GM18868 (cell line): ENCODE measurements around the gene SPINT1.

Source experiments
- ATAC-seq: cut with Tn5 transposase; IDR thresholded peaks from one replicate; pipeline ENCODE4 v1.9.1; 2021; ENCODE audit warnings: mild to moderate bottlenecking, moderate library complexity; ENCODE audit not compliant: unreplicated experiment

SPINT1 gene, protein sequence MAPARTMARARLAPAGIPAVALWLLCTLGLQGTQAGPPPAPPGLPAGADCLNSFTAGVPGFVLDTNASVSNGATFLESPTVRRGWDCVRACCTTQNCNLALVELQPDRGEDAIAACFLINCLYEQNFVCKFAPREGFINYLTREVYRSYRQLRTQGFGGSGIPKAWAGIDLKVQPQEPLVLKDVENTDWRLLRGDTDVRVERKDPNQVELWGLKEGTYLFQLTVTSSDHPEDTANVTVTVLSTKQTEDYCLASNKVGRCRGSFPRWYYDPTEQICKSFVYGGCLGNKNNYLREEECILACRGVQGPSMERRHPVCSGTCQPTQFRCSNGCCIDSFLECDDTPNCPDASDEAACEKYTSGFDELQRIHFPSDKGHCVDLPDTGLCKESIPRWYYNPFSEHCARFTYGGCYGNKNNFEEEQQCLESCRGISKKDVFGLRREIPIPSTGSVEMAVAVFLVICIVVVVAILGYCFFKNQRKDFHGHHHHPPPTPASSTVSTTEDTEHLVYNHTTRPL

DNA sequence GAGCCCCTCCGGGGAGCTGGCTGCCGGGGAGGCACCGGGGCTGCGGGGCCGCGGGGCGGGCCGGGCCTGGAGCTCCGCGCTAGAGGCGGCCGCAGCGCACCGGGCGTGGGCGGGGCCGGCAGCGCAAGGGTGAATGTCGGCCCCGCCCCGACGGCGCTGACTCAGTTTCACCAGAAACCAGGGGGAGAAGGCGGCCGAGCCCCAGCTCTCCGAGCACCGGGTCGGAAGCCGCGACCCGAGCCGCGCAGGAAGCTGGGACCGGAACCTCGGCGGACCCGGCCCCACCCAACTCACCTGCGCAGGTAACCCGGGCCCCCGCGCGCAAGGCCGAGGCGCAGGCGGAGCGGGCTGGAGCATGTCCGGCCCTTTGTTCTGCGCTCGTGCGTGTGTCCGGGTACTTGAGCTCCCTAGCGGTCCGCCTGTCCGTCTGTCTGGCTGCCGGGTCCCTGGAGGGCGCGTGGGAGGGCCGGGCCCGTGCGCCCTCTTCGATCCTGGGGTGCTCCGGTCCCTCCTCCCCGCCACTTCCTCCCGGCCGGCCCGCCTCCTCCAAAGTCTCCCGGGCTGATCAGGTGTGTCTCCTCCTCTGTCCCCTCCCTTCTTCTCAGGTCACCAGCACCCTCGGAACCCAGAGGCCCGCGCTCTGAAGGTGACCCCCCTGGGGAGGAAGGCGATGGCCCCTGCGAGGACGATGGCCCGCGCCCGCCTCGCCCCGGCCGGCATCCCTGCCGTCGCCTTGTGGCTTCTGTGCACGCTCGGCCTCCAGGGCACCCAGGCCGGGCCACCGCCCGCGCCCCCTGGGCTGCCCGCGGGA, at the start of gene SPINT1:
Gene SPINT1 (plus strand): TSS at position 164 of the 811 bp plus-strand sequence. CDS start 507 bp downstream, at position 671.
- no peak for ATAC-seq

DNA sequence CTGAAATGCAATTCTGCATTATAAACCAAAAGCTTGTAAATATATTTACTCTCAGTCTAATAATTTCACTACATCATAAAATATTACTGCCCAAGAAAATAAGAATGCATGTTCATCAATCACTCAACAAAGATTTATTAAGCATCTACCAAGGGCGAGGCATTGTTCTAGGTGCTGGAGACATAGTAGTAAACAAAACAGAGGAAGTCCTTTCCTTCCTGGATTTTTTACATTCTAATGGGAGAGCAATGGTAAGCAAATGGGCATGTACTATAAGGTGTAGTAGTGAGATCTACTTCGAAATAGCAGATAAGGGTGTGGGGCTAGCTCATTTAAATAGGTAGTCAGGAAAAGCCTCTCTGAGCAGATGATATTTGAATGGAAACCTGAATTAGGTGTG, 47.8 kb upstream of the SPINT1 start:
- no peak for ATAC-seq

DNA sequence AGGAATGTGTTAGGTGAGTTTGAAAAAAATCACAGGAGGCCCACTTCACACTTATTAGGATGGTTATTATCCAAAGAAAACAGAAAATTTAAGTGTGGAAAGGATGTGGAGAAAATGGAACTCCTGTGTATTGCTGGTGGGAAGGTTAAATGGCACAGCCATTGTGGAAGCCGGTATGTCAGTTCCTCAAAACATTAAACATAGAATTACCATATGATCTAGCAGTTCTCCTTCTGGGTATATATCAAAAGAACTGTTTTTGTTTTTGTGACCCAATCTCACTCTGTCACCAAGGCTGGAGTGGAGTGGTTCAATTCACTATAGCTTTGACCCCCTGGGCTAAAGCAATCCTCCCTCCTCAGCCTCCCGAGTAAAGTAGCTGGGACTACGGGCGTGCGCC, 47.3 kb upstream of the SPINT1 start:
- ATAC-seq: no peak

DNA sequence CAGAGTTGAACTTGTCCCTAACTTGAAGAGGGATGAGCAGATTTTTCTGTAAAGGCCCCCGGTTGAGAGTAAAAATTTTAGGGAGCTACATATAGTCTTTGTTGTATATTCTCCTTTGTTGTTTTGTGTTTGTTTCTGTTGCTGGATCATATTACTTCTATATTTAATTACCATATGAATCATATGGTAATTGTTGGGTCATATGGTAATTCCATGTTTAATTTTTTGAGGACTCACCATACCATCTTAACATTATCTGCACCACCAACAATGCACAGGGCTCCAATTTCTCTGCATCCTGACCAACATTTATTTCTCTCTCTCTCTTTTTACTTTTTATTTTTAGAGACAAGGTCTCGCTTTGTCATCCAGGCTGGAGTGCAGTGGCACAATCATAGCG, 44.3 kb upstream of the SPINT1 start:
- no peak for ATAC-seq

DNA sequence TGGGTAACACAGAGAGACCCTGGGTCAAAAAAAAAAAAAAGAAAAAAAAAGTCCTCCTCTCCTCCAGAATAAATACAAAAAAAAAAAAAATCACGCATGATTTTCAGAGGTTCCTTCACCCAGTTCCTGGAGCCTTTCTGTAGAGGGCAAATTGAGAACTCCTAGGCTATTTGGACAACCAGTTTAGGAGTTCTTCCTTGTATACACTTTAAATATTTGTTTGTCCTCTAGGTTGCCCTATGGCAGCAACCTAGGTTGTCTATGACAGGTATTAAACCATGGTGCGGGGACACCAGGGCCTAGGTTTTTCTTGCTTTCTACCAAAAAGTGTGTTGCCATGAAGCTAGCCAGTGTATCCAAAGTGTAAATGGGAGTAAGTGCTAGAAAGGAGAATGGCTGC, 40.8 kb upstream of the SPINT1 start:
- no peak for ATAC-seq

DNA sequence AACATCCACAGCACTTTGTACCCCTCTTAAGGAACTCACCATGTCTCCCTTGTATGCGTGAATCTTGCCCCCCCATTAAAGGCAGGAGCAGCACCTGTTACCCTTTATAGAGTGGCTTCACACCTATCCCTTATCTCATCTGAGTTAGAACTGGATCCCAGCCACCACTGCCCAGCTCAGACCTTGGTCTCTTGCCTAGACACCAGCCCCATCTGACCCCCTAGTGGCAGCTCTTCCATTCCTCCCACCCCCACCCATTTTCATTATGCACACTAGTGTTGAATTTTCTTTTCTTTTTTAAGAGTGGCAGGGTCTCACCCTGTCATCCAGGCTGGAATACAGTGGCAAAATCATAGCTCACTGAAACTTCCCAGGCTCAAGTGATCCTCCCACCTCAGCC, 40.2 kb upstream of the SPINT1 start:
- no peak for ATAC-seq

DNA sequence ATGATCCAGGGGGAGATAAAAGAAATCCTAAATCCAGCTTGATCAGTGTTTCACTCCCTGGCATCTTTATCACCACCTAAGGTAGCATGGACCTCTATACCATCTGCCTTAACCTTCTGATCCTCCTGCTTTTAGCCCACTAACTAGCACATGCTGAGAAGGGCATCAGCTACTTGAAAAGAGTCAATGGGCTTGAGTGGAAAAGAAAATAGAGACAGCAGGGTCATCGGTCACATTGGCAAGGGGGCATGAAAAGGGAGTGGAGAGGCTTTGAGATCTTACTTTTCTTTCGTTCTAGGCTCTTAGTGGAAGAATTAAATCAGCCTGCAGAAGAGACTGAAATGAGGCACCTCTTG, 37.2 kb upstream of the SPINT1 start:
- ATAC-seq: no peak

DNA sequence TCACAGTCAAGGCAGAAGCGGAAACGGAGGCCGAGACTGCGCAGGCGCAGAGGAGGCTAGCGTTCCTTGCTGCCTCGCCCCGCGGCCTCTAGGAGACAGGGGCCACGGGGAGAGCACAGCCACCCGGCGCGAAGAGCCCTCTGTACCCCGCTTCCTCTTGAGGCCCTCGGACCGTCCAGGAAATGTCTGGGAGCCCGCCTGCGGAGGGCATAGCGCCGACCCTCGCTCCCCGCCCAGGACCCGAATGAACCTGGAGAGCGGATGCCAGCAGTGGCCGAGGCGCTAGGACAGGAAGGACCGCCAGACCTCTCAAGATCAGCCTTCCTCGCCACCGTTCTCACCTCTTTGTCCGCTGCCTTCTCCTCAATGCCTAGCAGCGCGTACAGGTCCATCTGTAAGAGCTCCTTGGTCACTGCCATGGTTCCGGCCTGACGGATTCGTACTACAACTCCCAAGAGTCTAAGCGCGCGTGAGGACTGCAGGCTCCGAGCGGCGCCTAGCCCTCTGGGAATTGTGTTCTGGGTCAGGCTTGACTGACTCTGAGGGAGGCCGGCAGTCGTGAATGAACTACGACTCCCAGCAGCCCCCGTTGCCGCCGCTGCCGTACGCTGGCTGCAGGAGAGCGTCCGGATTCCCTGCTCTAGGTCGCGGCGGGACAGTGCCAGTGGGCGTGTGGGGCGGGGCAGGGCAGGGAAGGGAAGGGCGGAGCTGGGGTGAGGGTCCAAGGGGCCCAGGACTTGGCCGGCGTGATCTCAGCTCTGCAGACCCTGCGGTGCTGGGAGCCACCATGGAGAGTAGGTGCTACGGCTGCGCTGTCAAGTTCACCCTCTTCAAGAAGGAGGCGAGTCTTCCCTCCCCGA, 36.6 kb upstream of the SPINT1 start, which contains the start of the genes DNAJC17 and ZFYVE19:
Gene DNAJC17 (minus strand): TSS at position 446 of the 860 bp plus-strand sequence. CDS start 27 bp downstream, at position 419.
Gene ZFYVE19 (plus strand): TSS at position 62 of the 860 bp plus-strand sequence. CDS start 501 bp downstream, at position 563.
- peak; percentile 92 for ATAC-seq

DNA sequence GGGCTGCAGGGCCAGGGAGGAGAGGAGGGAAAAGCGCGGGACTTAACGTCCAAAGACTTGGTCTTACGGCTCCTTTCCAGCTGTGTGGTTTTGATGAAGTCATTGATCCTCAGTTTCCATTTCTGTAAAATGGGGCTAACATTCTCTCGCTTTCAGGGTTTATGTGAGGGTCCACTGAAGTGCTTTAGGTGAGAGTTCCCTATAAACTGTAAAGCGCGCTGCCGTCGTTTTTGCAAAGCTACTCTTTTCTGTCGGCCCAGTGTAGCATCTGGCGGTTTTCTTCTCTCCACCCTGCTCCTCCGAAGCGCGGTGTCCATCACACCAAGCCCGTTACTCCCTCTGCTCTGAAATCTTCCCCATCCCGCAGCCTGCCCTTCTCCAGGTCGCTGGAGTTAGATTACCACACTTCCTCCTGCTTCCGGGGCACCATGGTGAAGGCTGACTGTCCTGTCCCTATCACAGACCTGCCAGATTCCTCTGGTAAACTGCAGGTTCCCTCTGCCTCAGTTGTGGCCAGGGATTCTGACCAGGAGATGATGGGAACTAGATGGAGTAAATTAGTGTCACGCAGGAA, 35.9 kb upstream of the SPINT1 start:
- ATAC-seq: no peak

DNA sequence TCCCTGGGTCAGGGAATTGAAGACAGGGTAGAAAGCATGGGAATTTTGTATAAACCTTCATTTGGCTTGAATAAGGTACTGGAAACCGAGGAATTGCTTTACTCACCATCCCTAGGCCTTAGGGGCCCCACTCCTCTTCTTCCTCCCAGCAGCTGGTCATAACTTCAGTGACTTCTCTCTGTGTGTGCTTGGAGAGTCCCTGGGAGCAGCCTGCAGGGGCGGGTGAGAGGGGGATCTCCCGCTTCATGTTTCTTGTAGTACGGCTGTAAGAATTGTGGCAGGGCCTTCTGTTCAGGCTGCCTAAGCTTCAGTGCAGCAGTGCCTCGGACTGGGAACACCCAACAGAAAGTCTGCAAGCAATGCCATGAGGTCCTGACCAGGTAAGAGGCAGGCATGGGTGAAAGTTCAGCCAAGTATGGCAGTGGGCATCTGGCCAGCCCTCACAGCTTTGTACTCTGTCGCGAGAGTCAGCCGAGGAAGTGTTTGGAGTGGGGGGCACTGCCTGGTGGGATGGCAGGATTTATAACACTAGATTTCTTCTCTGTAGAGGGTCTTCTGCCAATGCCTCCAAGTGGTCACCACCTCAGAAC, 34.9 kb upstream of the SPINT1 start:
- no peak for ATAC-seq

DNA sequence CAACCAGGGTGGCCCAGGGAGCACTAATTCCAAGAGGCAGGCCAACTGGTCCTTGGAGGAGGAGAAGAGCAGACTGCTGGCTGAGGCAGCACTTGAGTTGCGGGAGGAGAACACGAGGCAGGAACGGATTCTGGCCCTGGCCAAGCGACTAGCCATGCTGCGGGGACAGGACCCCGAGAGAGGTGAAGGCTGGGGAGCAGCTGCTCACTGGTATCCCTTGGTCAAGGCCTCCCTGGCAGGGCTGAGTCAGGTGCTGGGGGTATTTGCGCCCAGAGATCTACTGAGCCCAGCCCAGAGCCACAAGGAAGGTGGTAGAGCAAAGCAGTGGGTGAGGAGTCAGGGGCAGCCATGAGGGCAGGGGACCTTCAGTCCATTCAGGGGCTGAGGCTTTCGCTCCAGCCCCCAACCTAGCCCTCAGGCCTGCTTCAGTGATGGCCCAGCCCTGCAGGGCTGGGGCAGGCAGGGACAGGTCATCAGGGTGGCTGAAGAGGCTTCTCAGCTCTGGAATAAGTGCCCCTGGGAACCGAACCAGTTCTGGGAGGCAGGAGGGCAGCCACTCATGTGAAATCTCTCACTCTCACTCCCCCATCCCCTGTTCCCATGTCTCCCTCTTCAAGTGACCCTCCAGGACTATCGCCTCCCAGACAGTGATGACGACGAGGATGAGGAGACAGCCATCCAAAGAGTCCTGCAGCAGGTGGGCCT, 31.0 kb upstream of the SPINT1 start:
- no peak for ATAC-seq

DNA sequence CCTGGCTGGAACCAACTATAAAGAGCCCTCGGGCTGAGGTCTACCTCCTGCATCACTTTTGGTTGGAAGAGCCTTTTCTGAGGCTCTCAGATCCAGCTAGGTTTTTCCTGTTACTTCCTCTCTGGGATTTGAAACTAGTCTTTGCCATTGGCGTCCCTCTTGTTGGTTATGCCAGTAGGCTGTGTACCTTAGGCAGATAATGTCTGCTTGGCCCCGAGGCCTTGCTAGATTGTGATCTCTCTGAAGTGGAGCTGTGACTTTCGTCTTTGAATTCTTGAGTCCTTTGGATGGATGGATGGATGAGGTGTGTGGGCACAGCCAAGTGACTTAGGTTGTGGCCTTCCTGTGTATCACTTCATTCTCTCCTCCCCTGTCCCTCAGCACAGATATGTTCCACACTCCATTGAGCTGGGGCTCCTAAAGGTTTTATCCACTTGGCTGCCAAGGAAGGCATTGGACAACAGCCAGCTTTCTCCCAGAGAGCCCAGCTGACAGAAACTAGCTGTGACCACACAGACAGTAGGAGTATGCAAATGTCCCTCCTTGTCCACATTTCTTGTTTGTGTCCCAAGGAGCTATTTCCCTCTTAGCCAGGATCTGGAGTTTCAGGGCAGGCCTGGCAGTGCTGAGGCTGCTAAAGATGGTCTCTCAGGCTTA, 28.7 kb upstream of the SPINT1 start:
- no peak for ATAC-seq

DNA sequence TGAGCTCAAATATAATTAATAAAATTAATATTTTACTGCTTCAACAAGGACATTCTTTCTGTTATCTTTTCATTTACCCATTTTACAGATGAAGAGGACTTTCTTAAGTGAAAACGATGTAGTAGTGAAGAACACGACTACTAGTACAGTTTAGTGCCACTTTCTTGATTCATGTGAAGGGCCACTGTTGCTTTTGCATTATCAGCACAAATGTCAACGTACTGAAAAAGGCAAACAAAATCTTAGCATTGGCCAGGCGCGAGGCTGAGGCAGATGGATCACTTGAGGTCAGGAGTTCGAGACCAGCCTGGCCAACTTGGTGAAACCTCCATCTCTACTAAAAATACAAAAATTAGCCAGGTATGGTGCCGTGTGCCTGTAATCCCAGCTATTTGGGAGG, 24.8 kb upstream of the SPINT1 start:
- no peak for ATAC-seq

DNA sequence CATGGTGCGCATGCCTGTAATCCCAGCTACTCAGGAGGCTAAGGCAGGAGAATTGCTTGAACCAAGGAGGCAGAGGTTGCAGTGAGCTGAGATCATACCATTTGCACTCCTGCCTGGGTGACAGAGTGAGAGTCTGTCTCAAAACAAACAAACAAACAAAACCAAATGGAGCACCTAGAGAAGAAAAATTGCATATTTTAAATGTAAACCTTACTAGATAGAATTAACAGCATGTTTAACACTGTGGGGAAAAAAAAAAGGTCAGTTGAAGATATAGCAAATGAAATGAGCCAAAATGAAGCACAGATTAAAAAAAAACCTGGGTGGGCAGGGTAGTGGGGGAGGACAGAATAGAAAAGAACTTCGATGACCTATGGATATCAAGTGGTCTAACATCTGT, 22.7 kb upstream of the SPINT1 start:
- ATAC-seq: no peak

DNA sequence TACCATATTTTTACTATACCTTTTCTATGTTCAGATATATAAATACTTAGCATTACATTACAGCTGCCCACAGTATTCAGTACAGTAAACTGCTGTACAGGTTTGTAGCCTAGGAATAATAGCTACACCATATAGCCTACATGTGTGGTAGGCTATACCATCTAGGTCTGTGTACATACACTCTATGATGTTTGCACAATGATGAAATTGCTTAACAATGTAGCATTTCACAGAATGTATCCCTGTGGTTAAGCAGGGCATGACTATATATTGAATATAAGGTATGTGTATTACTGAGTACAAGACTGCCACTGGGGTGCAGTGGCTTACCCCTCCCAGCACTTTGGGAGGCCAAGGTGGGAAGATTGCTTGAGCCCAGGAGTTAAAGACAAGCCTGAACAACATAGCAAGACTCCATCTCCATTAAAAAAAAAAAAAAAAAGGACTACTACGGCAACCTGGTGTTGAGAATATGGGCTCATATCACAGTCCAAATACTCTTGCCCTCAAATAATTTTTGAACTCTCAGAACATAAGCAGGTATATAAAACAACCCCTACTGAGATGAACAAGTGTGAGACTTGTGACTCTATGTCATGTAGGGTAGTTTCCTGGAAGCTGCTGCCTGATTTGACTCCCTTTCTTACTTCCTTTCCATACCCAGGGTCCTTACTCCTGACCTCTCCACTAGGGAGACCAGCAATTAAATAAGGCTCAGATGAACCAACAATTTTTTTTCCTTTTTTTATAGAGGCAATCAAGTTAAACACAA, 20.1 kb upstream of the SPINT1 start:
- no peak for ATAC-seq

DNA sequence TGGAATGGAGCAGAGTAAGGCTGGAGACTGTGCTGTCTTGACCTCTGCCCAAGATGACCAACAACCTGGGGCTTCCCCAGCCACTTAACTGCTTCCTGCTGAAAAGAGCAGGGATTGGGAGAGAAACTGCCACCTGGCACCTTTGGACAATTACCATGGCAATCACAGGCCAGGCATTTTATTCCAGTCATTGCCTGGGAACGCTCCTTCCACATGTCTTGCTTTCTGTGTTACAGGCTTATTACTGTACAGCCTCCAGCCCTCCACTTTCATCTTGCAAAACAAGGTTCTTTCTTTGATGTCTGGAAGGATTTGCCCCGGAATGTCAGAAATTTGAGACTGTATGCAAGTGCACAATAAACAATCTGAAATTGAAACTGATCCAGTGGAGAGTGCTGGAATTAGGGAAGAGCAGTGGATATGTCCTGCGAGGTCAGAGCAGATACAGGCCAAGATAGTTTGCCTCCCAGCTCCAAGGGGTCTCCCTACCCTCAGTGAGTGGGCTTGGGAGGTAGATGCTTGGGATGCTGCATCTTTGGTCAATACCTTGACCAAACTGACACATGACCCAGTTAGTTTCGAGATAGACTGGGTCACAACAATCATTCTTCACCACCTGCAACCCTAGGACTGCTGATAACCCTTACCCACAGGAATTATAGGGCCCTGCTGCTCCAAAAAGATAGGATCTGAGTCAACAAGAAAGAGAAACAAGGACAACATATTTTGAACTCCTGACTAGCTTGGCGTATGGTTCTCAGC, 18.0 kb upstream of the SPINT1 start:
- no peak for ATAC-seq

DNA sequence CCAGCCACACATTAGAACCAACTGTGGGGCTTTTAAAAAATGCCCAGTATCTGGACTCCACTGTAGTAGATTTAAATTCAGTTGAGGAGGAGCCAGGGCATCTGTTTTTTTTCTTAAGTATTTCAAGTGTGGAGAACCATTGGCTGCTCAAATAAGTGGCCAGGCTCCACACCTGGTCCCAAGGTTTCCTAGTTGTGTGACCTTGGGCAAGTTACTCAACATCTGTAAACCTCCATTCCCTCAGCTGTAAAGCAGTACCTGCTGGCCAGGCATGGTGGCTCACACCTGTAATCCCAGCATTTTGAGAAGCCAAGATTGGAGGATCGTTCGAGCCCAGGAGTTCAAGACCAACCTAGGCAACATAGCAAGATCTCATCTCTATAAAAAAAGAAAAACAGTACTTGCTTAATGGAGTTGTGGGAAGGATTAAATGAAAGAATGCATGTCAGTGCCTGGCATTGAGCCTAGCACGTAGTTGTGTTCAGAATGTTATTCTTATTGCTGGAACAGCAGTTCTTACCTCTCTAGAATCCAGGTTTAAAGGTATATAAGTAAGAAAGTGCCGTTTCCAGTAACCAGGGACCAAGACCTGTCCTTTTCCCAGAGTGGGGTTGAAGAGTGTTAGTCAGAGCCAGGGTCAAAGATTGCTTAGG, 17.3 kb upstream of the SPINT1 start:
- ATAC-seq: no peak
